Measurements from ENCODE around the gene LEFTY1.

DNA sequence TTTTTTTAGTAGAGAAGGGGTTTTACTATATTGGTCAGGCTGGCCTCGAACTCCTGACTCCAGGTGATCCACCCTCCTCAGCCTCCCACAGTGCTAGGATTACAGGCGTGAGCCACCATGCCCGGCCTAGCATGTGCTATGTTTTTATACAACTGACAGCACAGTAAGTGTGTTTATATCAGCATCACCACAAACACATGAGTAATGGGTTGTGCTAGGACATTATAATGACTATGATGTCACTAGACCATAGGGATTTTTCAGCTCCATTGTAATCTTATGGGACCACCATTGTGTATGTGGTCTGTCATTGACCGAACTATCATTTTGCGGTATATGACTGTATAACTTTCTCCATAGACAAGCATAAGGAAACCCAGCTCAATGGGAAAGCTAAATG lies 45.8 kb upstream of the LEFTY1 start:
- TF ChIP-seq EZH2 (IDR thresholded peaks at IDR 0.05; ENCODE audit: low read length, unreplicated experiment): no peak
- TF ChIP-seq, protein P1, sequence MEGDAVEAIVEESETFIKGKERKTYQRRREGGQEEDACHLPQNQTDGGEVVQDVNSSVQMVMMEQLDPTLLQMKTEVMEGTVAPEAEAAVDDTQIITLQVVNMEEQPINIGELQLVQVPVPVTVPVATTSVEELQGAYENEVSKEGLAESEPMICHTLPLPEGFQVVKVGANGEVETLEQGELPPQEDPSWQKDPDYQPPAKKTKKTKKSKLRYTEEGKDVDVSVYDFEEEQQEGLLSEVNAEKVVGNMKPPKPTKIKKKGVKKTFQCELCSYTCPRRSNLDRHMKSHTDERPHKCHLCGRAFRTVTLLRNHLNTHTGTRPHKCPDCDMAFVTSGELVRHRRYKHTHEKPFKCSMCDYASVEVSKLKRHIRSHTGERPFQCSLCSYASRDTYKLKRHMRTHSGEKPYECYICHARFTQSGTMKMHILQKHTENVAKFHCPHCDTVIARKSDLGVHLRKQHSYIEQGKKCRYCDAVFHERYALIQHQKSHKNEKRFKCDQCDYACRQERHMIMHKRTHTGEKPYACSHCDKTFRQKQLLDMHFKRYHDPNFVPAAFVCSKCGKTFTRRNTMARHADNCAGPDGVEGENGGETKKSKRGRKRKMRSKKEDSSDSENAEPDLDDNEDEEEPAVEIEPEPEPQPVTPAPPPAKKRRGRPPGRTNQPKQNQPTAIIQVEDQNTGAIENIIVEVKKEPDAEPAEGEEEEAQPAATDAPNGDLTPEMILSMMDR (conservative IDR thresholded peaks at IDR 0.05; ENCODE audit: low read depth, low read length): no peak
